WTC11 (cell line): ENCODE results near the gene SDK2. TPM values are rescaled to one million over a fixed set of nuclear protein-coding genes. Genes with fewer than 3 reads are reported as not detected.

Source experiments
- ATAC-seq: fragments of 200-7000 bp; cut with Tn5 transposase; 2 replicates; pipeline ENCODE4 v1.10.0; 2021; ENCODE audit warnings: mild to moderate bottlenecking, moderate library complexity
- CTCF ChIA-PET: fragments of 300-600 bp; sonication (Branson Sonifier 250); formaldehyde crosslinking; loops from one replicate; lab custom pipeline; 2021; ENCODE audit warnings: antibody characterized with exemption; lab: Charles Lee
- POLR2A ChIA-PET: fragments of 350-600 bp; sonication (Branson Sonifier 250); formaldehyde crosslinking; loops from one replicate; lab custom pipeline; 2021; ENCODE audit warnings: antibody characterized with exemption; lab: Charles Lee
- DNase-seq: peaks from one replicate; pipeline ENCODE4 v3.0.0; 2021; ENCODE audit warnings: low spot score
- H3K27ac Mint-ChIP-seq: 2 replicates; pipeline ENCODE4 v1.8.0; 2021; ENCODE audit warnings: mixed read lengths
- H3K27me3 Mint-ChIP-seq: 2 replicates; pipeline ENCODE4 v1.8.0; 2021; ENCODE audit warnings: low read depth, mild to moderate bottlenecking, moderate library complexity, mixed read lengths
- H3K36me3 Mint-ChIP-seq: 2 replicates; pipeline ENCODE4 v1.8.0; 2021; ENCODE audit warnings: mixed read lengths
- H3K4me1 Mint-ChIP-seq: 2 replicates; pipeline ENCODE4 v1.8.0; 2022; ENCODE audit warnings: mixed read lengths
- H3K4me3 Mint-ChIP-seq: 2 replicates; pipeline ENCODE4 v1.8.0; 2021; ENCODE audit warnings: mild to moderate bottlenecking, moderate library complexity, mixed read lengths
- H3K9me3 Mint-ChIP-seq: 2 replicates; pipeline ENCODE4 v1.8.0; 2021; ENCODE audit warnings: mixed read lengths
- AFF4 ChIP-seq: sonication (generic); formaldehyde crosslinking; IDR thresholded peaks from 2 replicates; pipeline ENCODE4 v1.8.1; 2023; ENCODE audit warnings: mild to moderate bottlenecking, missing genetic modification reagents, borderline replicate concordance
- CDX4 ChIP-seq: fragments of 250-450 bp; sonication (Bioruptor Pico); IDR thresholded peaks from 2 replicates; pipeline ENCODE4 v1.9.0; 2021; ENCODE audit warnings: moderate library complexity, mild to moderate bottlenecking, inconsistent platforms, borderline replicate concordance
- ESRRA ChIP-seq: sonication (generic); formaldehyde crosslinking; IDR thresholded peaks from 2 replicates; pipeline ENCODE4 v1.8.1; 2022; ENCODE audit warnings: mild to moderate bottlenecking, missing genetic modification reagents, borderline replicate concordance
- HMGXB4 ChIP-seq: sonication (generic); formaldehyde crosslinking; IDR thresholded peaks from 2 replicates; pipeline ENCODE4 v1.8.1; 2023; ENCODE audit warnings: mild to moderate bottlenecking, moderate library complexity, missing genetic modification reagents
- NFE2L1 ChIP-seq: sonication (generic); formaldehyde crosslinking; IDR thresholded peaks from 2 replicates; pipeline ENCODE4 v1.8.1; 2023; ENCODE audit warnings: missing genetic modification reagents
- SOX15 ChIP-seq: fragments of 250-450 bp; sonication (Bioruptor Pico); IDR thresholded peaks from 2 replicates; pipeline ENCODE4 v1.9.0; 2021; ENCODE audit warnings: mild to moderate bottlenecking
- ZNF138 ChIP-seq: sonication (generic); formaldehyde crosslinking; conservative IDR thresholded peaks from 2 replicates; pipeline ENCODE4 v1.8.1; 2022; ENCODE audit warnings: mild to moderate bottlenecking, moderate library complexity, missing genetic modification reagents
- ZNF281 ChIP-seq: sonication (generic); formaldehyde crosslinking; IDR thresholded peaks from 2 replicates; pipeline ENCODE4 v1.8.0; 2023; ENCODE audit warnings: mild to moderate bottlenecking, missing genetic modification reagents
- ZSCAN18 ChIP-seq: fragments of 250-450 bp; sonication (Bioruptor Pico); IDR thresholded peaks from 2 replicates; pipeline ENCODE4 v2.1.2; 2022; ENCODE audit warnings: mild to moderate bottlenecking, moderate library complexity
- total RNA-seq: library from RNA; stranded (reverse); gene quantifications from 3 replicates; pipeline ENCODE4 v1.2.3, GENCODE V29; 2021

The SDK2 gene
- total RNA-seq, 1 experiment from 2014 or later: 14.8 TPM

GRCh38 chr17:73576556-73577098, 67.6 kb downstream of the SDK2 start:
- H3K4me3 Mint-ChIP-seq: no peak overlapping the region
- H3K4me1 Mint-ChIP-seq: peaks cover 2% of the 10 kb centered on the region; the same call in 1 of the 2 replicates
- CTCF ChIA-PET: no interaction called here
- H3K27me3 Mint-ChIP-seq: no peaks in the 10 kb centered on the region
- ATAC-seq (no peak), DNase-seq (no peak)
- no peaks in the 10 kb centered on the region for H3K9me3 Mint-ChIP-seq
- no peaks in the 10 kb centered on the region for H3K36me3 Mint-ChIP-seq
- no peak overlapping the region for H3K27ac Mint-ChIP-seq
- TF ChIP-seq AFF4 (CRISPR knock-in tag): no peak
- no peak for TF ChIP-seq NFE2L1 (CRISPR knock-in tag)
- TF ChIP-seq ZSCAN18 (CRISPR knock-in tag): no peak
- TF ChIP-seq ZNF281 (CRISPR knock-in tag): no peak
- no peak for TF ChIP-seq CDX4 (CRISPR knock-in tag)
- TF ChIP-seq HMGXB4 (CRISPR knock-in tag): no peak
- POLR2A ChIA-PET: no interaction called here

GRCh38 chr17:73575470-73576221, 68.6 kb downstream of the SDK2 start:
- DNase-seq (no peak), ATAC-seq (no peak)
- TF ChIP-seq SOX15 (CRISPR knock-in tag) (no peak), ZNF138 (CRISPR knock-in tag) (no peak), ESRRA (CRISPR knock-in tag) (no peak)
- POLR2A ChIA-PET: no interaction called here
- Mint-ChIP-seq H3K4me3 (no peak overlapping the region), H3K9me3 (no peaks in the 10 kb centered on the region), H3K4me1 (peaks cover 8% of the 10 kb centered on the region), H3K36me3 (no peaks in the 10 kb centered on the region), H3K27ac (no peak overlapping the region), H3K27me3 (no peaks in the 10 kb centered on the region)
- CTCF ChIA-PET: interaction anchor here (1.3 kb wide), 1 partner anchor 15 kb away, joined by 3 read pairs; no protein-coding TSS in a partner anchor
